Limb (tissue), 2 donors: Measurements from ENCODE around the gene FANCG.

ENCODE experiments used
- DNase-seq, 2 donors: peaks; one replicate each; pipeline ENCODE4 v3.0.0-alpha.2; 2016; ENCODE audit errors: extremely low spot score in 2 of 2

The FANCG gene

DNA sequence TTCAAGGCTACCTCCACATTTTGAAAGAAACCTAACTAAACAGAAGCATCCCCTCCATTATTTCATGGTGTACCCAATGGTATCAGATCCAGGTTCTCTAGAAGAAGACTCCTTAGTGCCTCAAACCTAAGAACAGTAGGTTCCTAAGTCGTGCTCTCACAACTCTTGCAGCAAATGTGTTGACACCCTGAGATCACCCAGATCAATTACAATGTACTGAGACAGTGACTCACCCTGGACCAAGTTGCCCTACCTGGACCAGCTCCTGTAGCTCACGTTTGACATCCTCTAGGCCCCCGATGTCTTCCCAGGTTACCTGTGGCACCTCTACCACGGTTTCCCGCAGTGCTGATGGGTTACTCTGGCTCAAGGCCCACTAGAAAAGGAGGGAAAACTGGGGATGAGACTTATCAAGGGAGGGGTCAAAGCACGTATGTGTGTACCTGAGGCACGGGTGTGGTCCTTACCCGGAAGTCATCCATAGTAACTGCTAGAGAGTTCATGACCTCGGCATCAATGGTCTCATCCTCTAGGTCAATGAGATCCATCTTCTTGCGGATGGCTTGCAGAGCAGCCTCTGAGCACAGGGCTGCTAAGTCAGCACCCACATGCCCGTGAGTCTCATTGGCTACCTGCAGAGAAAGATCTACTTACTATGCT is 19.1 kb downstream of the FANCG start:
- no peak for DNase-seq

DNA sequence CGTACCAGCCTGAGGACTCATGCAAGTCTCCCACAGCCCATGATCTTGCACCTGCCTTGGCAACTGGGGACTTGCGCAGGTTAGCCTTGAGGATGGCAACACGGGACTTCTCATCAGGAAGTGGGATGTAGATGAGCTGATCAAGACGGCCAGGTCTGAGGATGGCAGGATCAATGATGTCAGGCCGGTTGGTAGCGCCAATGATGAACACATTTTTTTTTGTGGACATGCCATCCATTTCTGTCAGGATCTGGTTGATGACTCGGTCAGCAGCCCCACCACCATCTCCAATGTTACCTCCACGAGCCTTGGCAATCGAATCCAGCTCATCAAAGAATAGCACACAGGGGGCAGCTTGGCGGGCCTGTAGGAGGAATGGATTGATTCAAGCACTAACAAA is 20.3 kb downstream of the FANCG start:
- no peak for DNase-seq

GRCh38 chr9:35057271-35057620 is 22.5 kb downstream of the FANCG start:
- no peak for DNase-seq

- DNase-seq = no peak
These were observed 23.0 kb downstream of the FANCG start for GRCh38 chr9:35056571-35057270.

DNA sequence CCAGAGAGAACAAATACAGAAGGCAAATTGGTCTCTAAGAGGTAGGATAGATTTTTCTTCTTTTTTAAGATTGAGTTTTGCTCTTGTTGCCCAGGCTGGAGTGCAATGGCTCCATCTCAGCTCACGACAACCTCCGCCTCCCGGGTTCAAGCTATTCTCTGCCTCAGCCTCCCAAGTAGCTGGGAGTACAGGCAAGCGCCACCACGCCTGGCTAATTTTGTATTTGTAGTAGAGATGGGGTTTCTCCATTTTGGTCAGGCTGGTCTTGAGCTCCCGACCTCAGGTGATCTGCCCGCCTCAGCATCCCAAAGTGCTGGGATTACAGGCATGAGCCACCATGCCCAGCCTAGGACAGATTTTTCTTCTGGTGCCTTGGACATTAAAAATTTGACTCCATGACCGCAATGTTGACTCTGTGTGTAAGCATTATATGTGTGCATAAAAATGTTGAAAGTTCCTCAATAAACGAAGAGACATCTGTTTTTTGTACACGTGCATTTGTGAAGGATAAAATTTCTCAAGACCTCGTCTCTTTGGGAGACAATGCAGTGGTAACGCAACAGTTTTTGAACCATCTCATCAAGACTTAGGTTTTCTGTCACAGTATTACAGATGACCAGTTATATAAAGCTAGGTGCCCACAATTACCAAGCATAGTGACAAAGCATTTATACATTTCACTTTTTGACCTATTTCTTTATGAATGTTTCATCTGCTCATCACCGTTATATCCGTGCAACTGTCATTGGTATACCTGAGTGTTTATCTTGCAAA is 24.7 kb downstream of the FANCG start:
- DNase-seq = no peak

- no peak for DNase-seq
These were observed 25.4 kb downstream of the FANCG start for GRCh38 chr9:35054185-35054835.

GRCh38 chr9:35051069-35051967 is 28.4 kb downstream of the FANCG start:
- DNase-seq = peak; percentile 11 to 55

- DNase-seq = no peak
These were observed 31.2 kb downstream of the FANCG start for GRCh38 chr9:35048511-35048910.

GRCh38 chr9:35044071-35044470 is 35.7 kb downstream of the FANCG start:
- no peak for DNase-seq

DNA sequence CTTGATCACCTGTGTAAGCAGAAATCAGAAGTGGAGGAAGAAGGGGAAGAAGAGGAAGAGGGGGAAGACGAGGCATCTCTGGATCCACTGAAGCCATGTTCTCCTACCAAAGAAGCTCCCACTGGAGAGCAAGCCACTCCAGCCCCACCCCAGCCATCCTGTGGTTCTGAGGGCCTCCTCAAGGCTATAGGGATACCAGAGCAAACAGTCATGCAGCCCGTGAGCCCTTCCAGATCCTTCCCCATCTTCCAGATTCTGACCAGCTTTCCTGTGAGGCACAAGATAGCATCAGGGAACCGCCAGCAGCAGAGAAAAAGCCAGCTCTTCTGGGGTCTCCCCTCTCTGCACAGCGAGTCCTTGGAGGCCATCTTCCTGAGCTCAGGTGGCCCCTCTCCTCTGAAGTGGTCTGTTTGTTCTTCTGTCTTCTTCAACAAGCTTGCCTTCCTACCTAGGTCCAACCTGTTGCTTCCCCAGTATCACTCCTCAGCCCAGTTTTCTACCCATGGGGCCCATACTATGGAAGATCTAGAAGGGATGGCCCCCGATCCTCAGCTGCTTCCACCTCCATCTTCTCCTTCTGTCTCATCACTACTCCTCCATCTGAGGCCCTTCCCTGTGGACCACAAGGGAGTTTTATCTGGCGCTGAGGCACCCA is 36.7 kb downstream of the FANCG start:
- DNase-seq = no peak

GRCh38 chr9:35042081-35042604 is 37.6 kb downstream of the FANCG start:
- DNase-seq = no peak

GRCh38 chr9:35035851-35036701 is 43.7 kb downstream of the FANCG start:
- peak; percentile 31 to 49 for DNase-seq

- no peak for DNase-seq
These were observed 46.6 kb downstream of the FANCG start for GRCh38 chr9:35033101-35033500.

- no peak for DNase-seq
These were observed 49.9 kb downstream of the FANCG start for GRCh38 chr9:35029852-35030251.

DNA sequence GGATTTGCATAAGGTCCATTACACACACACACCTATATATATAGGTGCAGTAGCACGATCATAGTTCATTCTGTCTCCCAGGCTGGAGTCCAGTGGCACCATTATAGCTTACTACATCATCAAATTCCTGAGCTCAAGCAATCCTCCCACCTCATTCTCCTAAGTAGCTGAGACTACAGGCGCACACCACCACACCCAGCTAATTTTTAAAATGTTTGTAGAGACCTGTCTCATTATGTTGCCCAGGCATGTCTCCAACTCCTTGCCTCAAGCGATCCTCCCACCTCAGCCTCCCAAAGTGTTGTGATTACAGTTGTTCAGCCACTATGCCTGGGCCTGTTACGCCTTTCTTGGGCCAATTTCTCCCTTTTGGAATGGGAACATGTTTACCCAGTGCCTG is 50.5 kb downstream of the FANCG start:
- no peak for DNase-seq

- DNase-seq = no peak
These were observed 51.4 kb downstream of the FANCG start for GRCh38 chr9:35028341-35028740.

- no peak for DNase-seq
These were observed 51.9 kb downstream of the FANCG start for GRCh38 chr9:35027860-35028259.

- no peak for DNase-seq
These were observed 52.4 kb downstream of the FANCG start for GRCh38 chr9:35027374-35027773.

DNA sequence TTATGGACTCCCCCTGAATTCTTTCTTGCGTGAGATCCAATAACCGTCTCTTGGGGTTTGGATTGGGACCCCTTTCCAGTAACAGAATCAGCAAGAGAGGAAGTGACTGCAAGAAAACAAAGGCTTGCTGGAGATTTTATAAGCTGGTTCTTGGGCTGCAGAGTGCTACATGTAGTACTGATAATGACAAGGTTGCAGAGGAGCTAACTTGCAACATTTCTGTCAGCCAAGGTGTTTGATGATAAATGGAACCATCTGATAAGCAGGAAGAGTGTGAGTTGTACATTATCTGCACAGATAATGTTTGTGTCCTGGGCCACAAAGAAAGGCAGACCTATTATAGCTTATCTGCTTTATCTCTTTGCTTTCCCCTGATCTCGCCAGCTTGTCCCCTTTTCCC is 53.1 kb downstream of the FANCG start:
- DNase-seq = no peak
